Panc1 (cell line): Measurements from ENCODE around the gene MAMSTR. TPM values are rescaled to one million over a fixed set of nuclear protein-coding genes. Genes with fewer than 3 reads are reported as not detected.

ENCODE experiments used
- ATAC-seq: fragments of 200-7000 bp; cut with Tn5 transposase; 2 replicates; pipeline ENCODE4 v1.9.1; 2020; ENCODE audit warnings: mild to moderate bottlenecking, moderate library complexity
- BruUV-seq: library from RNA; stranded (reverse); fragments of 400-500 nt; replicated peaks from 2 replicates; lab custom pipeline; 2021; lab: Mats Ljungman, UMichigan
- CTCF ChIA-PET: fragments of 300-600 bp; sonication (Branson Sonifier 250); formaldehyde crosslinking; loops from one replicate; lab custom pipeline; 2022; ENCODE audit warnings: antibody characterized with exemption; lab: Charles Lee
- POLR2A ChIA-PET: fragments of 300-600 bp; sonication (Branson Sonifier 250); formaldehyde crosslinking; loops from one replicate; lab custom pipeline; 2022; ENCODE audit warnings: antibody characterized with exemption; lab: Charles Lee
- DNase-seq: peaks from one replicate; pipeline ENCODE4 v3.0.0-alpha.2; 2010; ENCODE audit warnings: low read depth, low spot score
- H3K27ac ChIP-seq: 2 replicates; pipeline ENCODE4 v1.5.1; 2011; ENCODE audit warnings: mild to moderate bottlenecking, low read length, inconsistent platforms
- H3K27me3 ChIP-seq: fragments of 200-500 bp; sonication (Bioruptor generic); 2 replicates; pipeline ENCODE4 v1.6.0; 2014; ENCODE audit warnings: low read length, inconsistent platforms; ENCODE audit not compliant: control insufficient read depth, insufficient read depth
- H3K36me3 ChIP-seq: fragments of 200-500 bp; sonication (Bioruptor generic); 2 replicates; pipeline ENCODE4 v1.5.1; 2014; ENCODE audit warnings: inconsistent platforms, mild to moderate bottlenecking, low read length, moderate library complexity; ENCODE audit not compliant: control insufficient read depth, insufficient read depth
- H3K4me1 ChIP-seq: 2 replicates; pipeline ENCODE4 v1.5.1; 2011; ENCODE audit warnings: inconsistent platforms, mild to moderate bottlenecking, low read length, moderate library complexity; ENCODE audit not compliant: control insufficient read depth, insufficient read depth
- H3K4me3 ChIP-seq, 2 experiments: 2 replicates each; pipeline ENCODE4 v1.5.1; 2011 to 2012; ENCODE audit warnings: low read depth in 2 of 2, low read length in 2 of 2, mild to moderate bottlenecking in 2 of 2, inconsistent platforms in 1 of 2, moderate library complexity in 1 of 2
- H3K9me3 ChIP-seq: fragments of 200-500 bp; sonication (Bioruptor generic); 2 replicates; pipeline ENCODE4 v1.5.1; 2014; ENCODE audit warnings: low read depth, mild to moderate bottlenecking, inconsistent platforms, low read length, moderate library complexity; ENCODE audit not compliant: control insufficient read depth, insufficient read depth
- CTCF ChIP-seq: fragments of 450-650 bp; IDR thresholded peaks from 2 replicates; pipeline ENCODE4 v1.5.1; 2017; ENCODE audit warnings: mild to moderate bottlenecking
- POLR2AphosphoS5 ChIP-seq: IDR thresholded peaks from 2 replicates; pipeline ENCODE4 v1.6.1; 2012; ENCODE audit warnings: mild to moderate bottlenecking, low read depth, low read length, moderate library complexity
- REST ChIP-seq, 2 experiments: IDR thresholded peaks; 2 replicates each; pipeline ENCODE4 v1.6.1; 2011 to 2012; ENCODE audit warnings: low read depth in 2 of 2, control low read depth in 1 of 2, low read length in 1 of 2, mild to moderate bottlenecking in 1 of 2, moderate library complexity in 1 of 2; ENCODE audit not compliant: insufficient read depth in 1 of 2
- SIN3A ChIP-seq: IDR thresholded peaks from 2 replicates; pipeline ENCODE4 v1.6.1; 2012; ENCODE audit warnings: low read depth, mild to moderate bottlenecking, low read length, moderate library complexity, borderline replicate concordance; ENCODE audit not compliant: insufficient read depth
- TCF7L2 ChIP-seq: IDR thresholded peaks from 2 replicates; pipeline ENCODE4 v1.6.1; 2011; ENCODE audit warnings: mild to moderate bottlenecking, low read depth, low read length, inconsistent platforms
- in situ Hi-C: cut with HindIII; loops from 2 replicates; pipeline ENCODE4 v1.10.0; 2016; ENCODE audit warnings: low sequenced_read_pairs, low pct_unique_long_range_greater_than_20kb
- intact Hi-C: fragments of 100-400 bp; cut with micrococcal nuclease; formaldehyde crosslinking; loops from one replicate; pipeline ENCODE4 v1.10.0; 2022; ENCODE audit not compliant: unreplicated experiment
- total RNA-seq: library from RNA; stranded (reverse); gene quantifications from one replicate; pipeline ENCODE4 v1.2.1, GENCODE V29; 2021; ENCODE audit not compliant: unreplicated experiment

MAMSTR gene
- total RNA-seq, 1 experiment from 2014 or later: 3.3 TPM

GRCh38 chr19:48674921-48675824 lies 44.4 kb downstream of the MAMSTR start:
- DNase-seq (no peak), ATAC-seq (peak; percentile 95)
- intact Hi-C loops: no loop called here
- ChIA-PET CTCF (interaction anchor here (0.6 to 0.7 kb wide), 2 partner anchors 29 to 318 kb away, joined by 3 to 4 read pairs; partner anchors contain the start of genes CA11 and GYS1), POLR2A (no interaction called here)
- TF ChIP-seq TCF7L2 (peak; percentile 53; the same call in 1 of the 2 replicates), CTCF (peak; percentile 89), POLR2AphosphoS5 (no peak)
- in situ Hi-C loops: no loop called here
- Histone ChIP-seq H3K9me3 (no peaks in the 10 kb centered on the region), H3K27ac (no peak overlapping the region), H3K4me1 (no peaks in the 10 kb centered on the region), H3K27me3 (no peaks in the 10 kb centered on the region), H3K4me3 (no peak overlapping the region), H3K36me3 (no peaks in the 10 kb centered on the region)
- BruUV-seq: no TSS peak

GRCh38 chr19:48674216-48674809 lies 45.2 kb downstream of the MAMSTR start:
- Histone ChIP-seq H3K36me3 (no peaks in the 10 kb centered on the region), H3K4me3 (no peak overlapping the region), H3K4me1 (no peaks in the 10 kb centered on the region), H3K27ac (no peak overlapping the region), H3K27me3 (no peaks in the 10 kb centered on the region), H3K9me3 (no peaks in the 10 kb centered on the region)
- TF ChIP-seq CTCF: no peak
- TF ChIP-seq SIN3A: no peak
- no peak for TF ChIP-seq REST (IDR thresholded peaks at IDR 0.05; ENCODE audit: insufficient read depth in 1 of 2, low read depth in 2 of 2, low read length in 1 of 2)
- TF ChIP-seq POLR2AphosphoS5: no peak
- TF ChIP-seq TCF7L2: no peak
- DNase-seq (no peak), ATAC-seq (no peak)
- ChIA-PET POLR2A (no interaction called here), CTCF (interaction anchor here (0.7 kb wide), 1 partner anchor 112 kb away, joined by 5 read pairs; no protein-coding TSS in a partner anchor)
- BruUV-seq: no TSS peak
- intact Hi-C loops: no loop called here
- in situ Hi-C loops: no loop called here
